Ishikawa (cell line): ENCODE measurements around the gene THRA.

Experiments
- CEBPB ChIP-seq: IDR thresholded peaks from 2 replicates; pipeline ENCODE4 v1.6.1; 2012
- EP300 ChIP-seq: IDR thresholded peaks from 2 replicates; pipeline ENCODE4 v1.6.1; 2012; ENCODE audit warnings: borderline replicate concordance
- MAX ChIP-seq: IDR thresholded peaks from 2 replicates; pipeline ENCODE4 v1.6.1; 2012
- NFIC ChIP-seq: IDR thresholded peaks from 2 replicates; pipeline ENCODE4 v1.6.1; 2012
- RAD21 ChIP-seq: IDR thresholded peaks from 2 replicates; pipeline ENCODE4 v1.6.1; 2012; ENCODE audit warnings: low read depth
- REST ChIP-seq: IDR thresholded peaks from 2 replicates; pipeline ENCODE4 v1.6.1; 2012; ENCODE audit warnings: low read depth, mild to moderate bottlenecking
- TAF1 ChIP-seq: IDR thresholded peaks from 2 replicates; pipeline ENCODE4 v1.6.1; 2012; ENCODE audit warnings: low read depth, mild to moderate bottlenecking
- TCF12 ChIP-seq: IDR thresholded peaks from 2 replicates; pipeline ENCODE4 v1.6.1; 2012; ENCODE audit warnings: low read depth
- TEAD4 ChIP-seq: IDR thresholded peaks from 2 replicates; pipeline ENCODE4 v1.6.1; 2012
- USF1 ChIP-seq: IDR thresholded peaks from 2 replicates; pipeline ENCODE4 v1.6.1; 2012
- YY1 ChIP-seq: IDR thresholded peaks from 2 replicates; pipeline ENCODE4 v1.6.1; 2012; ENCODE audit warnings: low read depth
- ZBTB7A ChIP-seq: IDR thresholded peaks from 2 replicates; pipeline ENCODE4 v1.6.1; 2012; ENCODE audit warnings: low read depth

- TF ChIP-seq EP300 (no peak), RAD21 (no peak), YY1 (no peak), TAF1 (no peak), MAX (no peak), TCF12 (no peak), USF1 (no peak), TEAD4 (no peak), ZBTB7A (no peak), REST (no peak), CEBPB (no peak), NFIC (no peak)
Observed at GRCh38 chr17:40129498-40129897, 66.7 kb downstream of the THRA start.
